ENCODE results near the gene SEMA4A.
A peak's percentile ranks its signal among the peaks of the same experiment; 100 is the strongest.
"Not testable (repeated sequence)": the region's sequence is repeated elsewhere in the genome, so short reads cannot be mapped to it uniquely, and the experiment has no call there.

The SEMA4A gene

GRCh38 chr1:156194300-156194652, 40.9 kb downstream of the SEMA4A start:
- no peak for DNase-seq (ENCODE audit: low spot score)

- no peak for DNase-seq (ENCODE audit: low spot score)
These were observed 42.5 kb downstream of the SEMA4A start for GRCh38 chr1:156195853-156196252.

GRCh38 chr1:156196445-156196844, 43.1 kb downstream of the SEMA4A start:
- no peak for DNase-seq (ENCODE audit: low spot score)

GRCh38 chr1:156198831-156199349, 45.5 kb downstream of the SEMA4A start:
- peak; percentile 22 for DNase-seq (ENCODE audit: low spot score)

GRCh38 chr1:156200044-156200443, 46.7 kb downstream of the SEMA4A start:
- DNase-seq (ENCODE audit: low spot score) = no peak

- DNase-seq (ENCODE audit: low spot score) = no peak
These were observed 49.9 kb downstream of the SEMA4A start for GRCh38 chr1:156203331-156203730.

GRCh38 chr1:156204686-156205085, 51.3 kb downstream of the SEMA4A start:
- no peak for DNase-seq (ENCODE audit: low spot score)

- DNase-seq (ENCODE audit: low spot score) = no peak
These were observed 57.9 kb downstream of the SEMA4A start for GRCh38 chr1:156211243-156211642.

- no peak for DNase-seq (ENCODE audit: low spot score)
These were observed 58.7 kb downstream of the SEMA4A start for GRCh38 chr1:156212130-156212529.

- peak; percentile 95 for DNase-seq (ENCODE audit: low spot score)
These were observed 59.7 kb downstream of the SEMA4A start, which contains the start of gene PMF1 for GRCh38 chr1:156212833-156213643. Gene PMF1 (plus strand): TSS chr1:156213007. CDS start chr1:156213016, 9 bp downstream.

GRCh38 chr1:156213644-156213966, 60.2 kb downstream of the SEMA4A start:
- DNase-seq (ENCODE audit: low spot score) = no peak

- DNase-seq (ENCODE audit: low spot score) = peak; percentile 58
These were observed 60.8 kb downstream of the SEMA4A start for GRCh38 chr1:156214024-156214748.

GRCh38 chr1:156216361-156217086, 63.1 kb downstream of the SEMA4A start:
- DNase-seq (ENCODE audit: low spot score) = not testable (repeated sequence)

GRCh38 chr1:156217871-156218270, 64.5 kb downstream of the SEMA4A start:
- DNase-seq (ENCODE audit: low spot score) = peak; percentile 89

- DNase-seq (ENCODE audit: low spot score) = no peak
These were observed 66.8 kb downstream of the SEMA4A start for GRCh38 chr1:156220226-156220625.

- DNase-seq (ENCODE audit: low spot score) = no peak
These were observed 68.8 kb downstream of the SEMA4A start for GRCh38 chr1:156221986-156222692.

- DNase-seq (ENCODE audit: low spot score) = no peak
These were observed 72.3 kb downstream of the SEMA4A start for GRCh38 chr1:156225677-156226014.

- no peak for DNase-seq (ENCODE audit: low spot score)
These were observed 72.7 kb downstream of the SEMA4A start for GRCh38 chr1:156226116-156226538.

- DNase-seq (ENCODE audit: low spot score) = no peak
These were observed 73.4 kb downstream of the SEMA4A start for GRCh38 chr1:156226782-156227181.
